Endothelial cell of umbilical vein (primary cell): ENCODE results near the gene SNTA1. TPM values are rescaled to one million over a fixed set of nuclear protein-coding genes. Genes with fewer than 3 reads are reported as not detected.

Experiments used
- BruUV-seq: library from RNA; stranded (reverse); fragments of 400-500 nt; replicated peaks from 2 replicates; lab custom pipeline; 2021; lab: Mats Ljungman, UMichigan
- CTCF ChIA-PET: fragments of 300-600, 350-600 bp; sonication (Branson Sonifier 250); formaldehyde crosslinking; loops from one replicate; lab custom pipeline; 2021; ENCODE audit warnings: antibody characterized with exemption, inconsistent platforms; lab: Charles Lee
- POLR2A ChIA-PET: fragments of 300-600, 350-600 bp; sonication (Branson Sonifier 250); formaldehyde crosslinking; loops from one replicate; lab custom pipeline; 2021; ENCODE audit warnings: antibody characterized with exemption, inconsistent platforms; lab: Charles Lee
- DNase-seq: peaks from one replicate; pipeline ENCODE4 v3.0.0-alpha.2; 2011; ENCODE audit warnings: low read depth, low spot score
- FAIRE-seq: peaks from 2 replicates; lab custom pipeline; 2011; peaks lifted over from hg19 to GRCh38; lab: Jason Lieb, UNC
- H2AFZ ChIP-seq: 2 replicates; pipeline ENCODE4 v1.6.0; 2012; ENCODE audit warnings: low read depth, low read length, control low read depth, inconsistent platforms
- H3K27ac ChIP-seq: 2 replicates; pipeline ENCODE4 v1.5.1; 2011; ENCODE audit warnings: low read depth, mild to moderate bottlenecking, control low read depth, low read length, moderate library complexity; ENCODE audit not compliant: insufficient read depth
- H3K27me3 ChIP-seq, 2 experiments: 2 replicates each; pipeline versions ENCODE4 v1.6.0 to v1.6.1; 2011; ENCODE audit warnings: low read length in 2 of 2, mixed read lengths in 1 of 2; ENCODE audit not compliant: control insufficient read depth in 2 of 2, insufficient read depth in 2 of 2
- H3K36me3 ChIP-seq, 2 experiments: 2 replicates in 1 of 2; 3 replicates in 1 of 2; pipeline ENCODE4 v1.5.1; 2011; ENCODE audit warnings: low read length in 2 of 2, mild to moderate bottlenecking in 1 of 2, moderate library complexity in 1 of 2; ENCODE audit not compliant: control insufficient read depth in 2 of 2, insufficient read depth in 2 of 2; ENCODE audit errors: extremely low read depth in 1 of 2
- H3K4me1 ChIP-seq: 3 replicates; pipeline ENCODE4 v1.5.1; 2011; ENCODE audit warnings: mild to moderate bottlenecking, low read length; ENCODE audit not compliant: control insufficient read depth, insufficient read depth; ENCODE audit errors: extremely low read depth
- H3K4me2 ChIP-seq: 2 replicates; pipeline ENCODE4 v1.6.1; 2011; ENCODE audit warnings: low read length, control low read depth, mixed read lengths; ENCODE audit not compliant: insufficient read depth
- H3K4me3 ChIP-seq, 3 experiments: fragments of 200-600 bp in 1 of 3; sonication (generic), shearing (Covaris generic) in 1 of 3; replicated peaks in 1 of 3; 2 replicates each; pipeline ENCODE4 v1.5.1; 2011 to 2016; ENCODE audit warnings: control low read depth in 3 of 3, low read length in 3 of 3, mild to moderate bottlenecking in 2 of 3, inconsistent platforms in 1 of 3, low read depth in 1 of 3, moderate library complexity in 1 of 3; ENCODE audit not compliant: insufficient read depth in 1 of 3
- H3K79me2 ChIP-seq: 2 replicates; pipeline ENCODE4 v1.6.0; 2012; ENCODE audit warnings: low read length, inconsistent platforms; ENCODE audit not compliant: control insufficient read depth, insufficient read depth
- H3K9ac ChIP-seq: replicated peaks from 2 replicates; pipeline ENCODE3; 2011; ENCODE audit warnings: low read length, control low read depth; ENCODE audit not compliant: insufficient read depth; ENCODE audit errors: extremely low read depth
- H3K9me1 ChIP-seq: replicated peaks from 3 replicates; pipeline ENCODE4 v1.6.0; 2011; ENCODE audit warnings: mild to moderate bottlenecking, low read length; ENCODE audit not compliant: control insufficient read depth, insufficient read depth; ENCODE audit errors: extremely low read depth
- H3K9me3 ChIP-seq: replicated peaks from 2 replicates; pipeline ENCODE4 v1.5.1; 2012; ENCODE audit warnings: low read length, inconsistent platforms; ENCODE audit not compliant: control insufficient read depth, insufficient read depth
- H4K20me1 ChIP-seq: replicated peaks from 2 replicates; pipeline ENCODE3; 2011; ENCODE audit warnings: mild to moderate bottlenecking, low read length; ENCODE audit not compliant: control insufficient read depth, insufficient read depth; ENCODE audit errors: extremely low read depth
- EZH2 ChIP-seq: IDR thresholded peaks from 2 replicates; pipeline ENCODE4 v1.6.1; 2012; ENCODE audit warnings: borderline replicate concordance, low read depth, mild to moderate bottlenecking, moderate library complexity, low read length, inconsistent platforms; ENCODE audit not compliant: severe bottlenecking
- GATA2 ChIP-seq: IDR thresholded peaks from 2 replicates; pipeline ENCODE4 v1.7.0; 2011; ENCODE audit warnings: low read depth, mild to moderate bottlenecking, moderate library complexity, mixed read lengths, low read length; ENCODE audit not compliant: insufficient read length, insufficient read depth
- JUN ChIP-seq: IDR thresholded peaks from 2 replicates; pipeline ENCODE4 v1.6.1; 2011; ENCODE audit warnings: borderline replicate concordance, low read depth; ENCODE audit not compliant: insufficient read length, insufficient read depth
- POLR2A ChIP-seq: IDR thresholded peaks from 2 replicates; pipeline ENCODE4 v1.6.1; 2012; ENCODE audit warnings: low read depth, mild to moderate bottlenecking, control low read depth, low read length
- dilution Hi-C: fragments of 300-500 bp; cut with MboI; formaldehyde crosslinking; loops from one replicate; pipeline ENCODE4 v1.15.0; 2019; ENCODE audit warnings: low sequenced_read_pairs; ENCODE audit not compliant: extremely low pct_ligation_motif_present
- intact Hi-C: fragments of 100-400 bp; cut with micrococcal nuclease; formaldehyde crosslinking; loops from one replicate; pipeline ENCODE4 v1.10.0; 2022
- polyA plus RNA-seq, 4 experiments: library from polyadenylated mRNA; depleted of rRNA in 3 of 4; stranded (reverse) in 3 of 4; unstranded in 1 of 4; fragments of >200 nt; gene quantifications; 2 replicates each; pipeline versions ENCODE4 v1.2.1 to v1.2.3, GENCODE V29; 2011 to 2012; ENCODE audit warnings: missing spikeins in 1 of 4
- total RNA-seq: library from RNA; stranded (reverse); gene quantifications from 2 replicates; pipeline ENCODE4 v1.2.3, GENCODE V29; 2021
- TF ChIP-seq, protein P1 (sequence below), 2 donors: IDR thresholded peaks; 1 replicate in 1 of 2; 2 replicates in 1 of 2; pipeline ENCODE4 v1.5.1; 2011; ENCODE audit warnings: low read length in 2 of 2, mild to moderate bottlenecking in 2 of 2, moderate library complexity in 2 of 2, control low read depth in 1 of 2, inconsistent platforms in 1 of 2, low read depth in 1 of 2; ENCODE audit not compliant: insufficient read depth in 1 of 2; ENCODE audit errors: extremely low read depth in 1 of 2

Gene SNTA1
- total and polyA plus RNA-seq, 2 donors (not counting 3 experiments of a cell fraction or from before 2014, with no cell fraction given), result 5.2 to 6.0 TPM

DNA sequence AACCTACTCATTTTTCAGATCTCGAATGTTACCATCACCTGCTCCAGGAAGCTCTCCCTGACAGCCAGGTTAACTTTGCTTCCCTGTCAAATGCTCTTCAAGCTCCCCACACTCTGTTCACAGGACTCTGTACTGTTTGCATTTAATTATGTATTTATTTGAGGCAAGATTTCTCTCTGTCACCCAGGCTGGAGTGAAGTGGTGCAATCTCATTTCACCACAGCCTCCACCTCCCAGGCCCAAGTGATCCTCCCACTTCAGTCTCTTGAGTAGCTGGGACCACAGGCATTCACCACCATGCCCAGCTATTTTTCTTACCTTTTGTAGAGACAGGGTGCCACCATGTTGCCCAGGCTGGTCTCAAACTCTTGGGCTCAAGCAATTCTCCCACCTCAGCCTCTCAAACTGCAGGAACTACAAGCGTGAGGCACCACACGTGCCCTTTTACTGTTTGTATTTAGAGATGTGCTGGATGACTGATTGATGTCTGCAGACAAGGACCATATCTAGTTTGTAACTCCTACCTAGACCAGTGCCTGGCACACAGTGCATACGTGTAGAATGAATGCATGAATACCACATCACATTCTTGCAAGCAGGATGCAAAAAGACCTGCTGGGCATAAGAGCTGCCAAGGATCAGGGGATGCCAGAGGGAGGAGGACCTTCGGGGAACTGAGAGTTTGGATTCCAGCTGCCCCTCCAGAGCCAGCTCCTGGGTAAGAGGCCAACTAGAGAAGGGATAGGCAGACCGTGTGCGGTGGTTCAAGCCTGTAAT, 30.7 kb upstream of the SNTA1 start:
- TF ChIP-seq POLR2A (no peak), EZH2 (no peak)
- H4K20me1 ChIP-seq, result no peaks in the 10 kb centered on the region
- no TSS peak for BruUV-seq
- H3K4me3 ChIP-seq, result no peak overlapping the region
- no peak overlapping the region for H2AFZ ChIP-seq
- no peaks in the 10 kb centered on the region for H3K36me3 ChIP-seq
- no peak for DNase-seq
- H3K4me1 ChIP-seq, result no peaks in the 10 kb centered on the region
- H3K79me2 ChIP-seq, result no peaks in the 10 kb centered on the region
- ChIA-PET POLR2A (no interaction called here), CTCF (interaction anchor here (0.9 to 2.2 kb wide), 3 partner anchors 16 to 179 kb away, joined by 3 to 8 read pairs (median 5); partner anchors contain the start of gene CBFA2T2)
- intact Hi-C loops, result no loop called here
- H3K9me3 ChIP-seq, result no peaks in the 10 kb centered on the region
- no peak overlapping the region for H3K9ac ChIP-seq
- FAIRE-seq, result no peak
- H3K27ac ChIP-seq, result no peak overlapping the region
- H3K9me1 ChIP-seq, result no peaks in the 10 kb centered on the region
- H3K27me3 ChIP-seq, result peaks cover 10 to 14% of the 10 kb centered on the region in 2 experiments
- dilution Hi-C loops, result no loop called here
- H3K4me2 ChIP-seq, result no peak overlapping the region

DNA sequence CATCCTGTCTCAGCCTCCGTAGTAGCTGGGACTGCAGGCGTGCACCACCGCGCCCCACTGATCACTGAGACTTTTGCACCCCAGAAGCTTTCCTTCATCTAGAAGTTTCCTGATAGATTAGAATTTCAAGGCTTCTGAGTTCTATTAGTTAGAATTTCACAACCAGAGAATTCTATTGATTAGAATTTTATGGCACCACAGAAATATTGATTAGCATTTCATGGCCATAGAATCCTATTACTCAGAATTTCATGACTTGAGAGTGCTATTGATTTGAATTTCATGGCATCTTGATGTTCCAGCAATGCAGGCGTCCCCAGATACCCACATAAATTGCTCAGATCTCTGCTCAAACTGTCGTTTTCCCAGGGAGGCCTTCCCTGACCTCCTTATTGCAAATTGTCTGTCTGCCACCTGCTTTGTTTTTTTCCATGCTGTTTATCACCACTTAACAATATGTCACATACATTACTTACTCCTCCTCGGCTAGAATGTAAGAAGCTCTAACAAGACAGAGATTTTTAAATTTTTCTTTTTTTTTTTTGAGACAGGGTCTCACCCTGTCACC, 29.4 kb upstream of the SNTA1 start:
- H3K9me1 ChIP-seq, result no peaks in the 10 kb centered on the region
- H3K9ac ChIP-seq, result no peak overlapping the region
- H3K4me1 ChIP-seq, result no peaks in the 10 kb centered on the region
- no peak for DNase-seq
- no peaks in the 10 kb centered on the region for H3K79me2 ChIP-seq
- intact Hi-C loops (no loop called here), dilution Hi-C loops (no loop called here)
- no peaks in the 10 kb centered on the region for H4K20me1 ChIP-seq
- peaks cover 10 to 14% of the 10 kb centered on the region in 2 experiments for H3K27me3 ChIP-seq
- TF ChIP-seq, protein P1, sequence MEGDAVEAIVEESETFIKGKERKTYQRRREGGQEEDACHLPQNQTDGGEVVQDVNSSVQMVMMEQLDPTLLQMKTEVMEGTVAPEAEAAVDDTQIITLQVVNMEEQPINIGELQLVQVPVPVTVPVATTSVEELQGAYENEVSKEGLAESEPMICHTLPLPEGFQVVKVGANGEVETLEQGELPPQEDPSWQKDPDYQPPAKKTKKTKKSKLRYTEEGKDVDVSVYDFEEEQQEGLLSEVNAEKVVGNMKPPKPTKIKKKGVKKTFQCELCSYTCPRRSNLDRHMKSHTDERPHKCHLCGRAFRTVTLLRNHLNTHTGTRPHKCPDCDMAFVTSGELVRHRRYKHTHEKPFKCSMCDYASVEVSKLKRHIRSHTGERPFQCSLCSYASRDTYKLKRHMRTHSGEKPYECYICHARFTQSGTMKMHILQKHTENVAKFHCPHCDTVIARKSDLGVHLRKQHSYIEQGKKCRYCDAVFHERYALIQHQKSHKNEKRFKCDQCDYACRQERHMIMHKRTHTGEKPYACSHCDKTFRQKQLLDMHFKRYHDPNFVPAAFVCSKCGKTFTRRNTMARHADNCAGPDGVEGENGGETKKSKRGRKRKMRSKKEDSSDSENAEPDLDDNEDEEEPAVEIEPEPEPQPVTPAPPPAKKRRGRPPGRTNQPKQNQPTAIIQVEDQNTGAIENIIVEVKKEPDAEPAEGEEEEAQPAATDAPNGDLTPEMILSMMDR (IDR thresholded peaks at IDR 0.05; ENCODE audit: extremely low read depth in 1 of 2, insufficient read depth in 1 of 2, low read depth in 1 of 2, low read length in 2 of 2), result no peak
- TF ChIP-seq JUN (no peak), GATA2 (no peak), EZH2 (no peak)
- no peak for FAIRE-seq
- H3K4me2 ChIP-seq, result no peak overlapping the region
- H3K9me3 ChIP-seq, result no peaks in the 10 kb centered on the region
- no peak overlapping the region for H3K4me3 ChIP-seq
- no peak overlapping the region for H3K27ac ChIP-seq
- ChIA-PET CTCF (interaction anchor here (1.1 kb wide), 1 partner anchor 180 kb away, joined by 3 read pairs; no protein-coding TSS in a partner anchor), POLR2A (no interaction called here)
- no peaks in the 10 kb centered on the region for H3K36me3 ChIP-seq
- no TSS peak for BruUV-seq
- H2AFZ ChIP-seq, result no peak overlapping the region
